Measurements from ENCODE around the gene SPINK2. TPM values are rescaled to one million over a fixed set of nuclear protein-coding genes. Genes with fewer than 3 reads are reported as not detected.

The SPINK2 gene
- total and polyA plus RNA-seq, 2 of the 8 experiments (the other 6 are each of a cell fraction or from before 2014, with no cell fraction given): 0.89 to 1.4 TPM

- ChIA-PET CTCF (ENCODE audit: partially characterized antibody) (interaction anchor here (0.7 kb wide), 1 partner anchor 8 kb away, joined by 3 read pairs; no protein-coding TSS in a partner anchor), POLR2A (ENCODE audit: partially characterized antibody) (no interaction called here)
- H3K9ac ChIP-seq (replicated peaks in 1 of 4; ENCODE audit: extremely low read depth in 1 of 4, low read depth in 3 of 4, low read length in 3 of 4): no peak overlapping the region
- H3K23ac ChIP-seq (ENCODE audit: insufficient read length): no peak overlapping the region
- no peak overlapping the region for H3K4ac ChIP-seq (replicated peaks; ENCODE audit: insufficient read length, low read depth, low read length)
- no peak overlapping the region for H3K27ac ChIP-seq (ENCODE audit: low read depth, low read length)
- H2BK15ac ChIP-seq (ENCODE audit: low read length): no peak overlapping the region
- no peak overlapping the region for H2BK20ac ChIP-seq (ENCODE audit: low read length)
- no peak overlapping the region for H2BK12ac ChIP-seq (ENCODE audit: low read depth, low read length)
- H3K4me3 ChIP-seq (ENCODE audit: extremely low read depth in 1 of 4, insufficient read depth in 2 of 4, low read depth in 3 of 4, low read length in 4 of 4): no peak overlapping the region
- no peak overlapping the region for H4K91ac ChIP-seq (replicated peaks; ENCODE audit: insufficient read length, low read length)
- H2AK5ac ChIP-seq (ENCODE audit: low read depth, low read length): no peak overlapping the region
- H4K5ac ChIP-seq (ENCODE audit: insufficient read length, low read depth, low read length): no peak overlapping the region
- H3K27me3 ChIP-seq (replicated peaks in 1 of 4; ENCODE audit: control insufficient read depth in 3 of 4, extremely low read depth in 1 of 4, insufficient read depth in 3 of 4, low read length in 3 of 4): peaks cover 22 to 37% (median 28%) of the 10 kb centered on the region in 4 experiments
- H3K4me1 ChIP-seq (replicated peaks in 1 of 4; ENCODE audit: control insufficient read depth in 3 of 4, insufficient read depth in 4 of 4, low read length in 3 of 4): peaks cover 0 to 4% (median under 1%) of the 10 kb centered on the region in 4 experiments; a peak in 2 of 7 replicates
- no peak for FAIRE-seq
- H3K23me2 ChIP-seq (ENCODE audit: low read depth, low read length): no peaks in the 10 kb centered on the region
- no peak overlapping the region for H4K8ac ChIP-seq (ENCODE audit: extremely low read depth, insufficient read depth, low read length)
- no peak overlapping the region for H2AFZ ChIP-seq (ENCODE audit: low read length)
- 86% methylated on average over 1 of the region's 1 CpG; no CpG with 5 or more reads in 1 of the 2 experiments for WGBS, 2 experiments (ENCODE audit: extremely low coverage in 1 of 2, insufficient coverage in 1 of 2, insufficient read length in 1 of 2, insufficient replicate concordance in 2 of 2, low coverage in 1 of 2, low lambda C conversion rate in 2 of 2, missing lambda C conversion rate in 1 of 2)
- no peak overlapping the region for H2BK5ac ChIP-seq (ENCODE audit: low read depth, low read length)
- H4K20me1 ChIP-seq (replicated peaks in 1 of 2; ENCODE audit: control insufficient read depth in 1 of 2, insufficient read depth in 2 of 2, low read length in 2 of 2): peaks cover 0 to 3% of the 10 kb centered on the region in 2 experiments
- H3K9me3 ChIP-seq (ENCODE audit: insufficient read depth in 2 of 2, low read depth in 1 of 2, low read length in 1 of 2): no peaks in the 10 kb centered on the region
- no peak overlapping the region for H3K18ac ChIP-seq (ENCODE audit: extremely low read depth, low read length)
- H3K14ac ChIP-seq (ENCODE audit: insufficient read length): no peak overlapping the region
- H3K79me2 ChIP-seq (ENCODE audit: control insufficient read depth in 1 of 2, insufficient read depth in 2 of 2, low read length in 2 of 2): no peaks in the 10 kb centered on the region
- H3K56ac ChIP-seq (replicated peaks; ENCODE audit: insufficient read length, low read depth, low read length): no peak overlapping the region
- no peak overlapping the region for H3K4me2 ChIP-seq (ENCODE audit: insufficient read depth in 1 of 2, low read depth in 2 of 2, low read length in 2 of 2)
- no peaks in the 10 kb centered on the region for H3K79me1 ChIP-seq (ENCODE audit: low read depth, low read length)
- no peak for DNase-seq (ENCODE audit: low read depth in 1 of 2, low spot score in 2 of 2)
- no peak overlapping the region for H2BK120ac ChIP-seq (replicated peaks; ENCODE audit: low read depth, low read length)
- TF ChIP-seq CREB1 (IDR thresholded peaks at IDR 0.05) (no peak), SAP30 (IDR thresholded peaks at IDR 0.05; ENCODE audit: insufficient read depth, insufficient replicate concordance, low read length) (no peak)
- H3K36me3 ChIP-seq (ENCODE audit: control insufficient read depth in 2 of 4, insufficient read depth in 4 of 4, low read length in 3 of 4): no peaks in the 10 kb centered on the region
Observed at GRCh38 chr4:56850910-56851309, 29.4 kb upstream of the SPINK2 start.

All from H1 (cell line).